Left renal cortex interstitium (tissue), 4 donors: ENCODE results near the gene CROCC. TPM values are rescaled to one million over a fixed set of nuclear protein-coding genes. Genes with fewer than 3 reads are reported as not detected.
"Not testable (repeated sequence)": the region's sequence is repeated elsewhere in the genome, so short reads cannot be mapped to it uniquely, and the experiment has no call there.

Source experiments
- DNase-seq, 4 donors: peaks; one replicate each; pipeline ENCODE4 v3.0.0-alpha.2; 2013; ENCODE audit warnings: low read depth in 4 of 4, low spot score in 2 of 4, missing footprints in 1 of 4
- polyA plus RNA-seq, 4 donors: library from polyadenylated mRNA; unstranded; fragments of 120-200 nt; gene quantifications; one replicate each; pipeline ENCODE4 v1.2.1, GENCODE V29; 2013; ENCODE audit not compliant: insufficient read length in 4 of 4

CROCC gene
- polyA plus RNA-seq, 4 donors, result 22.2 to 74.1 (median 51.3) TPM

DNA sequence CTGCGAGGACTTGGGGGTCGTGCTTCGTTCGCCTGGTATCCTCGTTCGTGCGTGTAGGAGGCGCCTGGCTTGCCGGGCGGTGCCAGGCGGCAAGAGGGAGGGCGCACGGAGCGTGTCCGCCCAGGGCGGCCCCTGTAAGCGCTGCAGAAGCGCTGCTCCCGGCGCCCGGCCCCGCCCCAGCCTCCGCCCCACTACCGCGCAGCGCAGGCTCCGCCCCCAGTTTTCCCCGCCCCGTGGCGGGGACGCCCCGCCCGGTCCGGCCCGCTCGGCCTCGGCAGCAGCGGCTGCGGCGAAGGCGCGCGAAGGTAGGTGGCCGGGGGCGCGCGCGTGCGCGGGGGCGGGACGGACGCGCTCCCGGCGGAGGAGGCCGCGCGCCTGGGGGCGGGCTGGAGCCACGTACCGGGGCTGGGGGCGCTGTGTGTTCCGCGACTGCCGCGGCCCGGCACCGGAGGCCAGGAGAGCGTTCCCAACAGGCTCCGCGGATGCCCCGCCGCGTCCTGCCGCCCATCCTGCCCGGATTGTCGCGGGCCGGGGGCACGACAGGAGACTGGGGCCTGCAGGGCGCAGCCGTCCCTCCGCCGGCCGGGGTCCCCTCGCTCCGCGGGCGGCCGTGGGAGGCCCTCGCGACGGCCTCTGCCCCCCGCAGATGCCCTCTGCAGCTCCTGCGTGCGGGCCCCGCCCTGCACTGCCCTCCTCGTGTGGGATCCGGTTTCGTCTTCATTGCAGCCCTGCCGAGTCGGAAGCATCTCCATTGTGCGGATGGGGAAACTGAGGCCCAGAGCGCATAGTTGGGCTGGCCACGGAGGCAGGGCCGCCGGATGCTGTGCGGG lies 7.7 kb upstream of the CROCC start:
- peak; percentile 73 to 96 (median 88) for DNase-seq

- not testable (repeated sequence) for DNase-seq
Observed at GRCh38 chr1:16914928-16915626, 6.7 kb upstream of the CROCC start.

DNA sequence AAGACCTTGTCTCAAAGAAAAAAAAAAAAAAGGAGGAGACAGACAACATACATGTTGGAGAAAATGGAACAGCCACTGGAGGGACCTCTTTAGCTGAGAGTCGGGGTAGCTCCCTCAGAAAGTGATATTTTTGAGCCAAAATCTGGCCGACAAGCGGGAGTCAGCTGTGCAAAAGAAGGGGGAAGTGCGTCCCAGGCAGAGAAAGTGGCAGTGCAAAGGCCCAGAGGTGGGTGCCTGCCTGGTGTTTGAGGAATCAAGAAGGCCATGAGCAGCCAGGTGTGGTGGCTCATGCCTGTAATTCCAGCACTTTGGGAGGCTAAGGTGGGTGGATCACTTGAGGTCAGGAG lies 6.1 kb upstream of the CROCC start:
- DNase-seq, result no peak

DNA sequence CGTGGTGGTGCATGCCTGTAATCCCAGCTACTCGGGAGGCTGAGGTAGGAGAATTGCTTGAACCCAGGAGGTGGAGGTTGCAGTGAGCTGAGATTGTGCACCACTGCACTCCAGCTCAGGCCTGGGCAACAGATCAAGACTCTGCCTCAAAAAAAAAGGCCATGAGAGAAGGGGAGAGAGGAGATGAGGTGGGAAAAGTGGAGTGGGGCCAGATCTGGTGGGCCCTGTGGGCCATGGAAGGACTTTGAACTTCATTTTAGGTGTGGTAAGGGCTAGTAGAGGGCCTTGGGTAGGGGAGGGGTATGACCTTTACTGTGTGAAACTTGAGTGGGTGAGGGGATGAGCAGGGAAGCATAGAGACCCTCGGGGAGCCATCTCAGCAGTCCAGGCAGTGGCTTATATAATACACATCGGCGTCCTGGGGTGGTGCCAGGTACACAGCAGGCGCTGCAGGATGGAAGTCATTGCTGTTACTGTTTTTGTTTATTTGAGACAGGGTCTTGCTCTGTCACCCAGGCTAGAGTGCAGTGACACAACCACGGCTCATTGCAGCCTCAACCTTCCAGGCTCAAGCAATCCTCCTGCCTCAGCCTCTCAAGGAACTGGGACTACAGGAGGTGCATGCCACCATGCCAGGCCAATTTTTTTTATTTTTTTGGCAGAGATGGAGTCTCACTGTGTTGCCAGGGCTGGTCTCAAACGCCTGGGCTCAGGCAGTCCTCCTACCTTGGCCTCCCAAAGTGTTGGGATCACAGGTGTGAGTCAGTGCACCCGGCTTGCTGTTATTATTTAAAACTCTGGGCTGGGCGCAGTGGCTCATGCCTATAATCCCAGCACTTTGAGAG lies 5.5 kb upstream of the CROCC start:
- DNase-seq, result not testable (repeated sequence)

DNA sequence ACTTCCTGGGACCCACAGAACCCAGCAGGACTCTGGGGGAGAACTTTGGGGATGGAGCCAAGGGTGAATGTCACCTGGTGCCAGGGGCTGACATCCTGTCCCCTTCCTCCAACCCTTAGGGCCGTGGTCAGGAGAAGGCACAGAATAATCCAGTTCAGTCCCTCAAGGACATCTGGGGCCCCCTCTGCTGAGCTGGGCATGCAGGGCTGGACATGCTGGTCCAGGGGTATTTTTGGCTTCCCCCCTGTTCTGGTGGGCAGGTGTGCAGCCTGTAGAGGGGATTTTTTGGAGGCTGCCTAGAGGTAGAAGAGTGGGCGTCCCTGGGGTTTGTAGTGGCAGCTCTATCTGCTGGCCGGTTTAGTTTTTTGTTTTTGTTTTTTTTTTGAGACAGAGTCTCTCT lies 3.4 kb upstream of the CROCC start:
- DNase-seq, result no peak

DNA sequence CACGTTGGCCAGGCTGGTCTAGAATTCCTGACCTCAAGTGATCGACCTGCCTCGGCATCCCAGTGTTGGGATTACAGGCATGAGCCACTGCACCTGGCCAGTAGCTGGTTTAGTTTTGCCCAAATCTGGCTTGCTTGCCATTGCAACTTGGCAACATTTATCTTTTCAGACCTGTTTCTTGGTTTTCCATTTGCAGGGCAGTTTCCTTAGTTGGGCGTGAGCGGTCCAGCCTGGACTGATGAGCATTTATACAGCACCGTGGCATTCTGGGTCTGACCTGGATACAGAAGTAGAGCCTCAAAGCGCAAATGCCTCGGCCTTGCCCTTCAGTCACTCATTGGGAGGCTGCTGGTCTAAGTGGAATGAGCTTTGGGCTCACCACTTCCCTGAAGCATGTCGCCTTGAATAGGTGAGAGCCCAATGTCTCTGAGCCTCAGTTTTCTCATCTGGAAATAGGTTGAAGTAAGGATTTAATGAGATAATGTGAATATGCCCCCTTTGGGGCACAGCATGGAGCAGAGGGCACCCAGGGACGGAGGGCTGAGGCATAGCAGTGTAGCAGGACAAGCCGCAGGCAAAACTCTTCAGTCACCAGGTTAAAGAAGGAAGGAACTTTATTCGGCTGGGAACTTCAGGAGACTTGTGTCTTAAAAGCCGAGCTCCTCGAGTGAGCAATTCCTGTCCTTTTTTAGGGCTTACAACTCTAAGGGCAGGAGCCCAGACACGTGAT lies 2.6 kb upstream of the CROCC start:
- DNase-seq, result not testable (repeated sequence)

DNA sequence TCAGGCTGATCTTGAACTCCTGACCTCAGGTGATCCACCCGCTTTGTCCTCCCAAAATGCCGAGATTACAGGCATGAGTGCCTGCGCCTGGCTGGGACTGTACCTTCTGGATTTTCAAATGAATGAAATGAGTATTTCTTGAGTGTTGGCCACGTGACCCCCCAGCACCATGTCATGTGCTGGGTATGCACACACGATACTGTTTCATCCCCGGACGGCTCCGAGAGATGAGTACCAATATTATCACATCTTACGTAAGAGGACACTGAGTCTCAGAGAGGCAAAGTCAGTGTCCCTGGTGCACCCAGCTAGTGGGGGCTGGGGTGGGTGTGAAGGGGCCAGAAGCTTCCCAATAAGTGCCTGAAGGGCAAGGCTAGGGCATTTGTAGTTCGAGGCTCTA lies 780 bp upstream of the CROCC start:
- DNase-seq, result no peak

DNA sequence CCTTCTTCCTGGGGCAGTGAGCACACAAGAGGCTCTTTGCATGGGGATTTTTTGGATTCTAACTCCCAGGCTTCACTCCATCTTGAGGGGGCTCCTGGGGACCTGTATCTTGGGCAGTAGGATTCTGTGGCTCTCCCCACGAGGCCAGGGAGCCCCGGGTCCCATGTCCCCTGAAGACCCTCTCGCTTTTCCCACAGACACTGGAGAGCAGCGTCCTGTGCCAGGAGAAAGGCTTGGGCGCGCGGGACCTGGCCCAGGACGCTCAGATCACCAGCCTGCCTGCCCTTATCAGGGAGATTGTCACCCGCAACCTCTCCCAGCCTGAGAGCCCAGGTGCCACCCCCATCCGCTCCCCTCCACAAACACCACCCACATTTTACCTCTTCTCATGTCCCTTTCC lies 735 bp downstream of the CROCC start:
- DNase-seq, result no peak

- no peak for DNase-seq
Observed at GRCh38 chr1:16922885-16923431, 1.2 kb downstream of the CROCC start.

DNA sequence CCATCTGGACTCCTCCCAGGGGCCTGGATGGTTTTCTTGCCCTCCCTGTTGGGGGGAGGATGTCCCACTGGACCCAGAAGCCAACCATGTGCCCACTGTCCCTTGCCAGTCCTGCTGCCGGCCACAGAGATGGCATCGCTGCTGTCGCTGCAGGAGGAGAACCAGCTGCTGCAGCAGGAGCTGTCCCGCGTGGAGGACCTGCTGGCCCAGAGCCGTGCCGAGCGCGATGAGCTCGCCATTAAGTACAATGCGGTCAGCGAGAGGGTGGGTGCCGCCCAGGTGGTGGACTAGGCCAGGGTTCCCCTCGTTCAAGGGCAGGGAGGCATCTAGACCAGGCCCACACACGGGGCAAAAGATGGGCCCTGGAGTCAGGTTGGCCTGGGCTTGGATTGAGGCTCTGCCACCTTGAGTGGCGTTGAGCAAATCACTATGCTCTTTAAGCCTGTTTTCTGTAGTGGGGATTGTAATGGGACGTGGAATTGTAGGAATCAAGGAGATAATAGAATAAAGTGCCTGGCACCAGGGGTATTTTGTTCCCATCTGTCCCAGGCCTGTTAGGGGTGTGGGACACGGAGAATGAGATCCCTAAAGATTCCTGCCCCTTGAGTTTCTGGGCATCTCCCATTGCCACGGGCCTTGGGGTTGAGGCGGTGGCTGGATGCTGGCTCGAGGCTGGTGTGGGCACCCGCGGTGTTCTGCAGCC lies 2.6 kb downstream of the CROCC start:
- no peak for DNase-seq

DNA sequence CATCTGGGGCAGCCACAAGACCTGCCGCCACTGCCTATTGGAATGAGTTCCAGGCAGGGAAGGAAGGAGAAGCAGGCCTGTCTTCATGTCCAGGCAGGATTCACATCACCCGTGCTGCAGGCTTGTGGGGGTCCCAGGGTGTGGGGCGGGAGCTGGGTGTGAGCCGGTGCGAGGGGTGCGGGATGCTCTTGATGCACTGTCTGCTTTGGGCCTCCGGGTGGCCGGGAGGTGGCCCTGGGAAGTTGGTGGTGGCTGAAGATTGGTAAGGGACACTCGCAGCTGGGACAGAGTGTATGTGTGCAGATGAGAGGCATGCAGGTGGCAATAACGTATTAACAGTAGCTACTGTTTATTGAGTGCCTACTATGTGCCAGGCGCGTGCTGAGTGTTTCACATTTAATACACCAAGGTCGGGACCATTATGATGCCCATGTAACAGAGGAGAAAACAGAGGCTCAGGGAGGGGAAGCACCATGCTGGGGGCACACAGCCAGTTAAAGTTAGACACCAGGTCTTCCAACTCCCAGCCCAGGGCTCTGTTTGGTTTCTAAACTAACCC lies 3.3 kb downstream of the CROCC start:
- no peak for DNase-seq

GRCh38 chr1:16925635-16926490 lies 4.1 kb downstream of the CROCC start:
- DNase-seq, result no peak

GRCh38 chr1:16926491-16927073 lies 4.9 kb downstream of the CROCC start:
- DNase-seq, result peak in 1 of 4 donors; percentile 78

DNA sequence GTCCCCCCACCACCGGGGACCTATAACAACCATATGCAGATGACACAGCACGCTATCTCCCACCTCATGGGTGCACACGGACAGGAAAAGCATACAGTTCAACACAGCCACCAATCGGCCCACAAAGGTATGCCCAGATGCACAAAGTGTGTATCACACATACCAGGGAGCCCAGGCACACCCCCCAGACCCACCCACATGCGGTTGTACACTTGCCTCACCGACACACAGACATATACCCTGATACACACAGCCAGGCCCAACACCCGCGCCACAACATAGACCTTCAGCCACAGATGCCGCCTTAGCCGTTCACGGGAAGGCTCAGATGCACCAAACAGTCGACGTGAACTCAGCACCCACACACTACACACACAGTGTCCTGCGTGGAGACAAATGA lies 5.5 kb downstream of the CROCC start:
- DNase-seq, result no peak

DNA sequence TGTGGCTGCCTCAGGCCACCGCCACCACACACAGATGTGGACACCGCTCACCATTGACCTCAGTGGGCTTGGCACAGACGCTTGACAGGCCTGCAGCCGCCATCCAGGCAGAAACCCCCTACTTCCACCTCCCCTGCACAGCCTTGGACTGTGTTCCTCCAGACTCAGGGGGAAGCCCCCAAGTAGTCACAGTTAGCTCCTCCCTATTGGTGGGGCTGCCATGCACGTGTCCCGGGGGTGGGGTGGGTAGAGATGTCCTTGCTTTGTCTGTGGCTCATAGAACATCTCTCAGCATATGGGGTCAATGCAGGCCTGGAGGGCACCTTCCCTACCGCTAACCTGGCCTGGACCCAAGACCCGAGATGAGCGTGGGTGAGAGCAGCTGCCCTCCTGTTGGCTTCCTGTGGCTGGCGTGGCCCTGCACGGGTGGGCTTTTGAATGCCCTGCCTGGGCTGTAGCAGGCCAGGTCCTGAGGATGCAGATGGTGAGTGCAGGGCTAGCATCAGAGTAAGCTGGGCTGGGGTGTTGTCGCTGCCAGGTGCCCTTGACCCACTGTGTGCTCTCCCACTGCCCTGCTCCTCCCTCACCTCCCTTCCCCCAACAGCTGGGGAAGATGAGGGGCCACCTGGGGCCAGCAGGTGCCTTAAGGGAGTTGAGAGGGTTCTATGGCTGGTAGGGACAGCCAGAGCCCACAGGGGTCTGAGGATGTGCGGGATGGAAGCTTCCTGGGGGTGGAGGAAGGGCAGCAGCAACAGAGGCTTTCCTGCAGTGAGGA lies 6.2 kb downstream of the CROCC start:
- no peak for DNase-seq

DNA sequence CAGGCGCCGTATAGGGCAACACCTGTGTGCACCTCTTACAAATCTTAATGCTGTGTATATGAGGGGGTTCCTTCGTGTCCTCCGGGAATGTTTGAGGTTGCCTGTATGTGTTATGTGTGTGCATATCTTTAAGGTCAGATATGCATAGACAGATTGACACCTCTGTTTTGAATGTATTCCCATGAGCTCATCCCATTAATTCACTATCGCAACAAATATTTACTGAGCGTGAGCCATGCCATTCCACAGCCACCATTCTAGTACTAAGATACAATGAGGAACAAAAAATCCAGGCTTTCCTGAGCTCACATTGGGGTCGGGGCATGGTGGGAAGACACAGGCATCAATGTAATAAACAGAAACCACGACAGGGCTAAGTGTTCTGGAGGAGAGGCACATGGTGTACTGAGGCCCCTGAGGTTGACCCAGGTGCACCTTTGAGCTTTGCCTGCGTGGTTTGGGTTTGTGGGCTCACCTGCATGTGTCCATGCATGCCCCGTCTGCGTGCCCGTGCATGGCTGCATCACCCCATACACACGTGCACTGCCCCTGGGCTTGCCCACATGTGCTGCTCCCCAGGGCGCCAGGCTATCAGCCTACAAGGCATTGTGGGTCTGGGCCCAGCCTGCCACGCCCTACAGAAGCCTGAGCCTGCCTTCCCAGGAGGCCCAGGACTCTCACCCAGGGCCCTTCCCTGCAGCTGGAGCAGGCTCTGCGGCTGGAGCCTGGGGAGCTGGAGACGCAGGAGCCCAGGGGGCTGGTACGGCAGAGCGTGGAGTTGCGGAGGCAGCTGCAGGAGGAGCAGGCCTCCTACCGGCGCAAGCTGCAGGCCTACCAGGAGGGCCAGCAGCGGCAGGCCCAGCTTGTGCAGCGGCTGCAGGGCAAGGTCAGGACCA lies 7.7 kb downstream of the CROCC start:
- DNase-seq, result not testable (repeated sequence)
